Prostate gland (tissue), 2 donors: ENCODE measurements around the gene RASGEF1B.

Source experiments
- CTCF ChIP-seq, 4 experiments: fragments of 200-600 bp in 2 of 4; fragments of 450-650 bp in 2 of 4; sonication (generic) in 2 of 4; IDR thresholded peaks; 1 replicate in 3 of 4; 2 replicates in 1 of 4; pipeline ENCODE4 v1.5.1; 2016 to 2019; ENCODE audit warnings: antibody characterized with exemption in 4 of 4, mild to moderate bottlenecking in 2 of 4, moderate library complexity in 2 of 4
- POLR2A ChIP-seq: fragments of 450-650 bp; IDR thresholded peaks from one replicate; pipeline ENCODE4 v1.6.1; 2016; ENCODE audit warnings: antibody characterized with exemption, mild to moderate bottlenecking
- POLR2AphosphoS5 ChIP-seq: sonication (generic); formaldehyde crosslinking; IDR thresholded peaks from one replicate; pipeline ENCODE4 v1.6.1; 2017; ENCODE audit warnings: antibody characterized with exemption

DNA sequence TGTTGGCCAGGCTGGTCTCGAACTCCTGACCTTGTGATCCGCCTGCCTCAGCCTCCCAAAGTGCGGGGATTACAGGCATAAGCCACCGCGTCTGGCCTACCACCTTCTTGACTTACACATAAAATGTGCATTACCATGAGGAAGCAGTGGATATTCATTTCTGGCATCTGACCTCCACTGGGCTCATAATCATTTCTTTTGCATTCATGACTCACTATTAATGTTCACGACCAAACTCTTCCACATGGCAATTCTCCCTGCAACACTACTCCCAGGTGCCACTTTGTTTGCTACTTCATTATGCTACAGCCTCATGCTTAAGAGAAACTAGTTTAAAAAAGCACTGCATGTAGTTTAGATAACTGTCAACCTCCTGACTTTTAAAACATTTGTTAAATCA, 22.7 kb downstream of the RASGEF1B start:
- TF ChIP-seq CTCF (IDR thresholded peaks at IDR 0.05) (no peak), POLR2AphosphoS5 (no peak), POLR2A (no peak)
